SK-N-SH (cell line): ENCODE results near the gene NECTIN1. TPM values are rescaled to one million over a fixed set of nuclear protein-coding genes. Genes with fewer than 3 reads are reported as not detected.

Source experiments
- CTCF ChIA-PET: fragments of 300-600, 350-600 bp; formaldehyde crosslinking; extraction: SDS; loops from one replicate; lab custom pipeline; 2021; lab: Yijun Ruan, JAX
- POLR2A ChIA-PET: fragments of 350-600 bp; sonication (Branson Sonifier 250); formaldehyde crosslinking; extraction: SDS; loops from one replicate; lab custom pipeline; 2020; ENCODE audit warnings: antibody characterized with exemption, inconsistent platforms; lab: Yijun Ruan, JAX
- DNase-seq: peaks from one replicate; pipeline ENCODE4 v3.0.0; 2012
- H2AFZ ChIP-seq: fragments of 200-600 bp; sonication (generic); 2 replicates; pipeline ENCODE4 v1.8.1; 2016; ENCODE audit warnings: antibody characterized with exemption, mild to moderate bottlenecking, low read depth
- H3F3A ChIP-seq: fragments of 200-600 bp; sonication (generic); replicated peaks from 2 replicates; pipeline ENCODE3; 2016; ENCODE audit warnings: antibody characterized with exemption, mild to moderate bottlenecking; ENCODE audit not compliant: insufficient read depth
- H3K27ac ChIP-seq, 2 experiments: fragments of 200-500 bp in 1 of 2; fragments of 200-600 bp in 1 of 2; sonication (Bioruptor generic) in 1 of 2; sonication (generic), shearing (Covaris generic) in 1 of 2; 2 replicates each; pipeline versions ENCODE4 v1.5.1 to v1.6.1; 2014 to 2016; ENCODE audit warnings: low read depth in 2 of 2, inconsistent platforms in 1 of 2, low read length in 1 of 2, mild to moderate bottlenecking in 1 of 2, mixed read lengths in 1 of 2
- H3K27me3 ChIP-seq: fragments of 200-600 bp; sonication (generic), shearing (Covaris generic); 2 replicates; pipeline ENCODE4 v1.6.1; 2016; ENCODE audit warnings: mixed run types; ENCODE audit not compliant: insufficient read depth
- H3K36me3 ChIP-seq, 2 experiments: fragments of 200-500 bp in 1 of 2; fragments of 200-600 bp in 1 of 2; sonication (Bioruptor generic) in 1 of 2; sonication (generic) in 1 of 2; replicated peaks in 1 of 2; 2 replicates each; pipeline versions ENCODE3 to v1.5.1; 2014 to 2016; ENCODE audit warnings: low read length in 1 of 2, mild to moderate bottlenecking in 1 of 2; ENCODE audit not compliant: insufficient read depth in 2 of 2, control insufficient read depth in 1 of 2
- H3K4me1 ChIP-seq, 2 experiments: fragments of 200-500 bp in 1 of 2; fragments of 200-600 bp in 1 of 2; sonication (Bioruptor generic) in 1 of 2; sonication (generic), shearing (Covaris generic) in 1 of 2; 2 replicates each; pipeline versions ENCODE4 v1.5.1 to v1.6.1; 2014 to 2016; ENCODE audit warnings: low read depth in 1 of 2, low read length in 1 of 2, mixed run types in 1 of 2; ENCODE audit not compliant: insufficient read depth in 2 of 2, control insufficient read depth in 1 of 2
- H3K4me2 ChIP-seq: fragments of 200-600 bp; sonication (generic), shearing (Covaris generic); 2 replicates; pipeline ENCODE4 v1.6.1; 2017; ENCODE audit warnings: mixed run types
- H3K4me3 ChIP-seq, 2 experiments: fragments of 200-500 bp in 1 of 2; fragments of 200-600 bp in 1 of 2; sonication (Bioruptor generic) in 1 of 2; sonication (generic), shearing (Covaris generic) in 1 of 2; 2 replicates each; pipeline versions ENCODE4 v1.5.1 to v1.8.1; 2014 to 2016; ENCODE audit warnings: low read depth in 2 of 2, inconsistent platforms in 1 of 2, low read length in 1 of 2, mild to moderate bottlenecking in 1 of 2, mixed read lengths in 1 of 2, moderate library complexity in 1 of 2
- H3K79me2 ChIP-seq: fragments of 200-600 bp; sonication (generic); 2 replicates; pipeline ENCODE4 v1.8.1; 2017; ENCODE audit warnings: mild to moderate bottlenecking; ENCODE audit not compliant: insufficient read depth
- H3K9ac ChIP-seq: fragments of 200-600 bp; sonication (generic); 2 replicates; pipeline ENCODE4 v1.6.1; 2017; ENCODE audit warnings: mixed run types
- H3K9me2 ChIP-seq: fragments of 200-600 bp; sonication (generic); 2 replicates; pipeline ENCODE4 v1.6.1; 2017; ENCODE audit warnings: mixed run types
- H3K9me3 ChIP-seq: fragments of 200-600 bp; sonication (generic); 2 replicates; pipeline ENCODE4 v1.6.1; 2017; ENCODE audit warnings: mixed run types, mild to moderate bottlenecking, moderate library complexity
- H4K20me1 ChIP-seq: fragments of 200-600 bp; sonication (generic); 2 replicates; pipeline ENCODE4 v1.6.1; 2017; ENCODE audit warnings: mild to moderate bottlenecking, mixed run types; ENCODE audit not compliant: insufficient read depth
- CHD2 ChIP-seq: fragments of 150-350 bp; IDR thresholded peaks from 2 replicates; pipeline ENCODE4 v1.6.1; 2018; ENCODE audit warnings: low read length; ENCODE audit not compliant: partially characterized antibody
- ELF1 ChIP-seq: IDR thresholded peaks from 2 replicates; pipeline ENCODE4 v1.4.0; 2012
- FOSL2 ChIP-seq: IDR thresholded peaks from 2 replicates; pipeline ENCODE4 v1.4.0; 2012; ENCODE audit warnings: low read depth, mild to moderate bottlenecking, moderate library complexity, borderline replicate concordance
- FOXJ3 ChIP-seq: sonication (generic); formaldehyde crosslinking; IDR thresholded peaks from 2 replicates; pipeline ENCODE4 v1.5.1; 2020; ENCODE audit warnings: mild to moderate bottlenecking, missing genetic modification reagents
- FOXM1 ChIP-seq: IDR thresholded peaks from 2 replicates; pipeline ENCODE4 v1.4.0; 2012; ENCODE audit warnings: low read depth, mild to moderate bottlenecking
- GATA2 ChIP-seq: sonication (generic); formaldehyde crosslinking; IDR thresholded peaks from 2 replicates; pipeline ENCODE4 v1.5.0; 2020; ENCODE audit warnings: mild to moderate bottlenecking, missing genetic modification reagents
- JUND ChIP-seq: IDR thresholded peaks from 2 replicates; pipeline ENCODE4 v1.4.0; 2012
- MEF2A ChIP-seq: IDR thresholded peaks from 2 replicates; pipeline ENCODE4 v1.4.0; 2012; ENCODE audit warnings: low read depth, borderline replicate concordance
- NFIC ChIP-seq: IDR thresholded peaks from 2 replicates; pipeline ENCODE4 v1.4.0; 2012; ENCODE audit warnings: borderline replicate concordance
- NRF1 ChIP-seq: IDR thresholded peaks from 2 replicates; pipeline ENCODE4 v1.6.1; 2012; ENCODE audit warnings: low read depth, mild to moderate bottlenecking, low read length
- POLR2AphosphoS5 ChIP-seq: IDR thresholded peaks from 2 replicates; pipeline ENCODE4 v1.6.1; 2012; ENCODE audit warnings: low read depth, low read length
- RAD21 ChIP-seq: IDR thresholded peaks from 2 replicates; pipeline ENCODE4 v1.6.1; 2012; ENCODE audit warnings: mild to moderate bottlenecking, low read length
- RFX5 ChIP-seq: IDR thresholded peaks from 2 replicates; pipeline ENCODE4 v1.6.1; 2012; ENCODE audit warnings: mild to moderate bottlenecking, improper control_type of control experiment, low read length
- RXRA ChIP-seq: IDR thresholded peaks from 2 replicates; pipeline ENCODE4 v1.4.0; 2012; ENCODE audit warnings: low read depth, mild to moderate bottlenecking, borderline replicate concordance
- SIN3A ChIP-seq: IDR thresholded peaks from 2 replicates; pipeline ENCODE4 v1.6.1; 2012; ENCODE audit warnings: low read depth, mild to moderate bottlenecking, low read length, moderate library complexity, borderline replicate concordance
- SMC3 ChIP-seq: IDR thresholded peaks from 2 replicates; pipeline ENCODE4 v1.6.1; 2012; ENCODE audit warnings: low read depth, low read length, improper control_type of control experiment
- TAF1 ChIP-seq: IDR thresholded peaks from 2 replicates; pipeline ENCODE4 v1.6.1; 2012; ENCODE audit warnings: low read depth, mild to moderate bottlenecking, low read length, moderate library complexity, borderline replicate concordance
- TEAD4 ChIP-seq: IDR thresholded peaks from 2 replicates; pipeline ENCODE4 v1.4.0; 2012; ENCODE audit warnings: mild to moderate bottlenecking, borderline replicate concordance; ENCODE audit not compliant: insufficient read depth
- YY1 ChIP-seq: IDR thresholded peaks from 2 replicates; pipeline ENCODE4 v1.4.0; 2012; ENCODE audit warnings: low read depth, mild to moderate bottlenecking
- WGBS: methylation state at CpG from one replicate; pipeline ENCODE4 v1.1.6; 2017; ENCODE audit warnings: low lambda C conversion rate; 5-methylcytosine and 5-hydroxymethylcytosine counted together
- polyA plus RNA-seq, 3 experiments: library from polyadenylated mRNA; depleted of rRNA; stranded (reverse); fragments of >200 nt; gene quantifications; 2 replicates each; pipeline ENCODE4 v1.2.3, GENCODE V29; 2012
- TF ChIP-seq, protein P1 (sequence below): IDR thresholded peaks from 2 replicates; pipeline ENCODE4 v1.4.0; 2012; ENCODE audit warnings: low read depth, borderline replicate concordance
- TF ChIP-seq, protein P2 (sequence below): IDR thresholded peaks from 2 replicates; pipeline ENCODE4 v1.4.0; 2012; ENCODE audit warnings: low read depth

The NECTIN1 gene
- polyA plus RNA-seq, 1 of the 3 experiments (the other 2 are of a cell fraction), result 9.1 TPM

DNA sequence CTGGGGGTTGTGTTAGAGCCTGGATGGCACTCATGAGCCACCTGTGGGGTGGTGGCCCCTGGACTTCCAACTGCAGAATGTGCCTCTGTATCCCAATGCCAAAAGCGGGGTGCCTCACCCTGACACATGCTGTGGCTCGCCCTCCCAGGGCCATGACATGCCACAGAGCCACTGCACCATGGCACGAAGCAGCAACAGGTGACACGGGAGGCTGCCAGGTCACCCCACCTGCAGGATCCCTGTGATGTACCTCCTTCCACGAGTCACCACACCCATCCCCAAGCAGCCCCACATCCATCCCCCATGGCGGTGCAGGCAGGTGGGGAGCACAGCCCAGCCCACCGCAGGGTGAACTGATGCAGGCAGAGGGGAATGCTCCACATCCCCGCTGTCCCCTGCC lies 14.8 kb downstream of the NECTIN1 start:
- Histone ChIP-seq H3K9ac (no peak overlapping the region), H3K4me1 (peaks cover 2 to 76% of the 10 kb centered on the region in 2 experiments; a peak in 2 of 4 replicates), H4K20me1 (no peaks in the 10 kb centered on the region), H3K36me3 (no peaks in the 10 kb centered on the region), H3K4me2 (no peak overlapping the region), H3K79me2 (no peaks in the 10 kb centered on the region), H3K4me3 (no peak overlapping the region), H3K9me3 (no peaks in the 10 kb centered on the region), H3K9me2 (no peaks in the 10 kb centered on the region), H3K27me3 (no peaks in the 10 kb centered on the region), H3K27ac (peak overlapping the region in 1 of 2 experiments; percentile 28; a peak in 1 of 4 replicates), H2AFZ (no peak overlapping the region), H3F3A (no peaks in the 10 kb centered on the region)
- 100% methylated on average over 1 of the region's 8 CpGs for WGBS
- ChIA-PET CTCF (interaction anchor here (0.9 to 2.4 kb wide), 4 partner anchors 16 to 394 kb away, joined by 3 to 6 read pairs (median 4); no protein-coding TSS in a partner anchor), POLR2A (no interaction called here)
- no peak for DNase-seq
- TF ChIP-seq RAD21 (no peak), RXRA (no peak), RFX5 (no peak), MEF2A (no peak), NRF1 (no peak), ELF1 (no peak), FOXM1 (no peak), TAF1 (no peak), GATA2 (CRISPR knock-in tag) (no peak), POLR2AphosphoS5 (no peak), SIN3A (no peak), TEAD4 (no peak), JUND (no peak), NFIC (no peak), FOXJ3 (CRISPR knock-in tag) (no peak)
- TF ChIP-seq, protein P1, sequence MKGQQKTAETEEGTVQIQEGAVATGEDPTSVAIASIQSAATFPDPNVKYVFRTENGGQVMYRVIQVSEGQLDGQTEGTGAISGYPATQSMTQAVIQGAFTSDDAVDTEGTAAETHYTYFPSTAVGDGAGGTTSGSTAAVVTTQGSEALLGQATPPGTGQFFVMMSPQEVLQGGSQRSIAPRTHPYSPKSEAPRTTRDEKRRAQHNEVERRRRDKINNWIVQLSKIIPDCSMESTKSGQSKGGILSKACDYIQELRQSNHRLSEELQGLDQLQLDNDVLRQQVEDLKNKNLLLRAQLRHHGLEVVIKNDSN, result no peak
- TF ChIP-seq, protein P2, sequence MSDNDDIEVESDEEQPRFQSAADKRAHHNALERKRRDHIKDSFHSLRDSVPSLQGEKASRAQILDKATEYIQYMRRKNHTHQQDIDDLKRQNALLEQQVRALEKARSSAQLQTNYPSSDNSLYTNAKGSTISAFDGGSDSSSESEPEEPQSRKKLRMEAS, result no peak

- Histone ChIP-seq H2AFZ (no peak overlapping the region), H3K79me2 (no peaks in the 10 kb centered on the region), H4K20me1 (no peaks in the 10 kb centered on the region), H3K9me2 (no peaks in the 10 kb centered on the region), H3K4me3 (no peak overlapping the region), H3F3A (no peaks in the 10 kb centered on the region), H3K36me3 (no peaks in the 10 kb centered on the region), H3K9me3 (no peaks in the 10 kb centered on the region), H3K9ac (no peak overlapping the region), H3K27me3 (no peaks in the 10 kb centered on the region), H3K4me2 (no peak overlapping the region), H3K4me1 (peaks cover 2 to 77% of the 10 kb centered on the region in 2 experiments; a peak in 2 of 4 replicates), H3K27ac (peak overlapping the region in 1 of 2 experiments; percentile 58; a peak in 1 of 4 replicates)
- TF ChIP-seq TAF1, result no peak
- TF ChIP-seq RFX5, result no peak
- TF ChIP-seq SMC3, result no peak
- no peak for TF ChIP-seq YY1
- TF ChIP-seq FOSL2, result no peak
- TF ChIP-seq GATA2 (CRISPR knock-in tag), result peak; percentile 50
- no peak for TF ChIP-seq CHD2
- no peak for TF ChIP-seq SIN3A
- WGBS, result 84% methylated on average over 6 of the region's 9 CpGs
- DNase-seq, result no peak
- POLR2A ChIA-PET, result no interaction called here
- CTCF ChIA-PET, result interaction anchor here (0.6 to 2.4 kb wide), 5 partner anchors 12 to 395 kb away, joined by 3 to 6 read pairs (median 3); no protein-coding TSS in a partner anchor
Measured at GRCh38 chr11:119713359-119714040, 15.5 kb downstream of the NECTIN1 start.
